Astrocyte of the spinal cord (primary cell): ENCODE measurements around the gene TP53AIP1.

Source experiments
- DNase-seq: peaks from one replicate; pipeline ENCODE4 v3.0.0; 2011; ENCODE audit warnings: low read depth, low spot score
- H3K4me3 ChIP-seq: 2 replicates; pipeline ENCODE4 v1.5.1; 2011; ENCODE audit warnings: low read depth, mild to moderate bottlenecking, low read length, moderate library complexity
- in situ Hi-C: cut with HindIII; loops from 2 replicates; pipeline ENCODE4 v1.10.0; 2017; ENCODE audit warnings: low sequenced_read_pairs
- TF ChIP-seq, protein P1 (sequence below): IDR thresholded peaks from 2 replicates; pipeline ENCODE4 v1.5.1; 2012; ENCODE audit warnings: low read depth, mild to moderate bottlenecking, low read length, inconsistent platforms

Gene TP53AIP1

GRCh38 chr11:128917144-128917724 lies 25.4 kb downstream of the TP53AIP1 start:
- no peak overlapping the region for H3K4me3 ChIP-seq
- TF ChIP-seq, protein P1, sequence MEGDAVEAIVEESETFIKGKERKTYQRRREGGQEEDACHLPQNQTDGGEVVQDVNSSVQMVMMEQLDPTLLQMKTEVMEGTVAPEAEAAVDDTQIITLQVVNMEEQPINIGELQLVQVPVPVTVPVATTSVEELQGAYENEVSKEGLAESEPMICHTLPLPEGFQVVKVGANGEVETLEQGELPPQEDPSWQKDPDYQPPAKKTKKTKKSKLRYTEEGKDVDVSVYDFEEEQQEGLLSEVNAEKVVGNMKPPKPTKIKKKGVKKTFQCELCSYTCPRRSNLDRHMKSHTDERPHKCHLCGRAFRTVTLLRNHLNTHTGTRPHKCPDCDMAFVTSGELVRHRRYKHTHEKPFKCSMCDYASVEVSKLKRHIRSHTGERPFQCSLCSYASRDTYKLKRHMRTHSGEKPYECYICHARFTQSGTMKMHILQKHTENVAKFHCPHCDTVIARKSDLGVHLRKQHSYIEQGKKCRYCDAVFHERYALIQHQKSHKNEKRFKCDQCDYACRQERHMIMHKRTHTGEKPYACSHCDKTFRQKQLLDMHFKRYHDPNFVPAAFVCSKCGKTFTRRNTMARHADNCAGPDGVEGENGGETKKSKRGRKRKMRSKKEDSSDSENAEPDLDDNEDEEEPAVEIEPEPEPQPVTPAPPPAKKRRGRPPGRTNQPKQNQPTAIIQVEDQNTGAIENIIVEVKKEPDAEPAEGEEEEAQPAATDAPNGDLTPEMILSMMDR: no peak
- in situ Hi-C loops: no loop called here
- no peak for DNase-seq

- in situ Hi-C loops: no loop called here
- TF ChIP-seq, protein P1: no peak
- H3K4me3 ChIP-seq: no peak overlapping the region
- DNase-seq: no peak
Observed at GRCh38 chr11:128916681-128917080, 26.0 kb downstream of the TP53AIP1 start.

DNA sequence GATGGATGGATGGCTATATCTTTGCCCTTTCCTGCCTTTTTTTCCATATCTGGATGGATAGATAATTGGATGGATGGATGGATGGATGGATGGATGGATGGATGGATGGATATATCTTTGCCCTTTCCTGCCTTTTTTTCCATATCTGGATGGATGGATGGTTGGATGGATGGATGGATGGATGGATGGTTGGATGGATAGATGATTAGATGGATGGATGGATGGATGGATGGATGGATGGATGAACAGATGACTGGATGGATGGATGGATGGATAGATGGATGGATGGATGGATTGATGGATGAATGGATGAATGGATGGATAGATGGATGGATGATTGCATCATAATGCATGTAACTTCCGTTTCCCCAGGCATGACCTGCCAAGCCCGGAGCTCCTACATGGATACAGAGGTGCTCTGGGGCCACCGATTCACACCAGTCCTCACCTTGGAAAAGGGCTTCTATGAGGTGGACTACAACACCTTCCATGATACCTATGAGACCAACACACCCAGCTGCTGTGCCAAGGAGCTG lies 26.6 kb downstream of the TP53AIP1 start:
- TF ChIP-seq, protein P1: no peak
- H3K4me3 ChIP-seq: no peak overlapping the region
- no peak for DNase-seq
- in situ Hi-C loops: no loop called here

DNA sequence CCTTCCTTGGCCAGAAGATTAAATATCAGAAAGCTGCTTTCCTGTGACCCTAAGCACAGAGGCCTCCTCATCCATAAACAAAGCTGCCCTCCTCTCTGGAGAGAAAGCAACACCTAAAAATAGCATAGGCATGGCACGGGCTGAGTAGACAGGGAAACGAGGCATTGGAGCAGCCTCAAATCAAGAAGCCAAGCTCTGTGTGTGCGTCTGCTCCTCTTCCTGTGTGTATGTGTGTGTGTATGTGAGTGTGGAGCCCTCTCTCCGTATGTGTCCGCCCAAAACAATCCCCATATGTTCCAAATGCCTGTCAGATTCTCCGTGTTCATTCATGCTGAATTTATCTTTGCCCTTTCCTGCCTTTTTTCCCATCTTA lies 27.5 kb downstream of the TP53AIP1 start:
- TF ChIP-seq, protein P1: no peak
- DNase-seq: no peak
- no peak overlapping the region for H3K4me3 ChIP-seq
- in situ Hi-C loops: no loop called here

DNA sequence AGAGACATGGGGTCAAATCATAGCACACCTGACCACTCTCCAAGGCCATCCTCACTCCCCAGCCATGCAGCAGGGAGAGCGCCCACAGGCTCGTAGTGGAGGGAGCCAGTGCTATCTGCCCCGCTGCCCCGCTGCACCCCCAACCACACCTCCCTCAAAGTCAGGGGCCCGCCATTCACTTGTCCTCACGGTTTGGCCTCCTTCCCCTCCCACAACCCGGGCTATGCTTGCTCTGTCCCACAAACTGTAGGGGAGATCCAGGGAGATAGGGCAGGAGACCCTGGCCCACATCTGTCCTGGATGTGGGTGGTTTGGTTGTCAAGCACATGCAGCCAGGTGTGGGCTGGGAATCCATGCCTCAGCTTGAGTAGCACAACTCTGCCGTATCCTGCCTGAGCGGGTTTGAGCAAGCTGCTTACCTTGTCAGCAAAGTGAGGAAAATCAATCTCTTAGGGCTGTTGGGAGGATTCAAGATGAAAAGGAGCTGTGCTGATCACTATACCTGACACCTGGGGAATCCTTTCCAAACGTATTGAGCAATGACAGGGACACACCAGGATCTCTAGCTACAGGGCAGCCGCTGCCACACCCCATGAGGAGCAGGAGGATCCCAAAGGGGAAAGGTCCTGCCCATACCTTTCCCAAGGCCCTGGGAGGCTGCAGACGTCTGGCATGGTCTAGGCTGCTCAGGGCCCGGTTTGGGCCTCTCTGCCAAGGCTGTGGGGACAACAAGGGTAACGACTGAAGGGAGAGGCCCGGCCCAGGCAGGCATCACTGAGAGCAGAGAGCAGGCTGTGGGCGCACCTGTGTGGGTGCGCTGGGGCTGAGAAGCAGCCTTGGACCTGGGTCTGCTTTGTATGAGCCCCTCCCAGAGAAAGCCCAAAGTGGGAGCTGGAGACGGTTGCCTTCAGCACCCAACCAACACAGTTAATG lies 28.2 kb downstream of the TP53AIP1 start:
- TF ChIP-seq, protein P1: no peak
- in situ Hi-C loops: no loop called here
- H3K4me3 ChIP-seq: no peak overlapping the region
- DNase-seq: no peak

DNA sequence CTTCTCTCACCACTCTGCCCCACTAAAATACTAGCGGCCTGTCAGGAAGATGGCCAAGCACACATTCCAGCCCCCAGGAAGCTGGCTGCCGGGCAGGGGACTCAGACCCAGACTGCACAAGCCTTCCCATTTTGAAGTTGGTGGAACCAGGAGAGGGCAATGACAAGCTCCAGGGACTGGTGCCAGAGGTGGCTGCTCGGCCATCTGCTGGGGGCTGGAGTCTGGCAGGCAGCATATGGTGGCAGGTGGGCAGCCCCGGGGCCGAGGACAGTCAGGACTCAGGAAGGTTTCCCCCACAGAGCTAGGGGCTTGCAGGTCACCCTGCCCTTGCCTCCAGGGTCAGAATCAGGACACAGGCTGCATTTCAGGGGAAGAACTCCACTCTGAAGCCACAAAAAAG lies 28.9 kb downstream of the TP53AIP1 start:
- in situ Hi-C loops: no loop called here
- no peak overlapping the region for H3K4me3 ChIP-seq
- DNase-seq: no peak
- TF ChIP-seq, protein P1: no peak
